HAP-1 (cell line): ENCODE results near the gene TTC28.
"Not testable (repeated sequence)": the region's sequence is repeated elsewhere in the genome, so short reads cannot be mapped to it uniquely, and the experiment has no call there.

Source experiments
- DNase-seq, 2 experiments: peaks; one replicate each; pipeline ENCODE4 v3.0.0-alpha.2; 2016 to 2020; ENCODE audit warnings: low spot score in 2 of 2
- H3K27me3 ChIP-seq: fragments of 250-450 bp; sonication (Bioruptor Pico); 2 replicates; pipeline ENCODE4 v1.5.1; 2020; ENCODE audit warnings: low read depth, mild to moderate bottlenecking, moderate library complexity
- H3K36me3 ChIP-seq: fragments of 250-450 bp; sonication (Bioruptor Pico); replicated peaks from 2 replicates; pipeline ENCODE4 v1.5.1; 2020; ENCODE audit warnings: mild to moderate bottlenecking
- H3K4me1 ChIP-seq: fragments of 250-450 bp; sonication (Bioruptor Pico); 2 replicates; pipeline ENCODE4 v1.5.1; 2020; ENCODE audit warnings: mild to moderate bottlenecking
- H3K4me3 ChIP-seq: fragments of 250-450 bp; sonication (Bioruptor Pico); 2 replicates; pipeline ENCODE4 v1.5.1; 2020; ENCODE audit warnings: mild to moderate bottlenecking, moderate library complexity
- H3K9me3 ChIP-seq: fragments of 250-450 bp; sonication (Bioruptor Pico); 2 replicates; pipeline ENCODE4 v1.5.1; 2020; ENCODE audit warnings: mild to moderate bottlenecking, moderate library complexity
- in situ Hi-C: fragments of 300-500 bp; cut with MboI; formaldehyde crosslinking; loops from 3 replicates; pipeline ENCODE4 v1.14.3; 2020; ENCODE audit warnings: low sequenced_read_pairs, inconsistent platforms, mixed read lengths

TTC28 gene

DNA sequence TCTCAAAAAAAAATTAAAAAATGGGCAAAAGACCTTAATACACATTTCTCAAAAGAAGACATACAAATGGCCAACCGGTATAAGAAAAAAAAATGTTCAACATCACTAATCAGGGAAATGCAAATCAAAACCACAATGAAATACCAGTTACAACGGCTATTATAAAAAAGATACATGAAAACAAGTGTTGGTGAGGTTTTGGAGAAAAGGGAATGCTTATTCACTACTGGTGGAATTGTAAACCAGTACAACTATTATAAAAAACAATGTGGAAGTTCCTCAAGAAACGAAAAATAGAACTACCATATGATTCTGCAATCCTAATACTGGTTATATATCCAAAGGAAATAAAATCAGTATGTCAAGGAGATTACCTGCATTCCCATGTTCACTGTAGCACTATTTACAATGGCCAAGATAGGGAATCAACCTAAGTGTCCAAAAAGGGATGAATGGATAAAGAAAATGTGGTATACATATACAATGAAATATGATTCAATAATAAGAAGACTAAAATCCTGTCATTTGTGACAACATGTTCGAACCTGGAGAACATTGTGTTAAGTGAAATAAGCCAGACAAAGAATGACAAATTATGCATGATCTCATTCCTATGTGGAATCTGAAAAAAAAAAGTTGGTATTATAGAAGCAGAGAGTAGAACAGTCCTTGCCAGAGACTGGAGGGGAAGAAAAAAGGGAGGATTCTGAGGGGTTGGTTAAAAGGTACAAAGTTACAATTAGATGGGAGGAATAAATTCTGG is 503.7 kb downstream of the TTC28 start:
- Histone ChIP-seq H3K9me3 (no peaks in the 10 kb centered on the region), H3K36me3 (no peaks in the 10 kb centered on the region), H3K27me3 (no peaks in the 10 kb centered on the region), H3K4me1 (peaks cover 5% of the 10 kb centered on the region), H3K4me3 (no peak overlapping the region)
- no peak for DNase-seq
- in situ Hi-C loops: no loop called here

DNA sequence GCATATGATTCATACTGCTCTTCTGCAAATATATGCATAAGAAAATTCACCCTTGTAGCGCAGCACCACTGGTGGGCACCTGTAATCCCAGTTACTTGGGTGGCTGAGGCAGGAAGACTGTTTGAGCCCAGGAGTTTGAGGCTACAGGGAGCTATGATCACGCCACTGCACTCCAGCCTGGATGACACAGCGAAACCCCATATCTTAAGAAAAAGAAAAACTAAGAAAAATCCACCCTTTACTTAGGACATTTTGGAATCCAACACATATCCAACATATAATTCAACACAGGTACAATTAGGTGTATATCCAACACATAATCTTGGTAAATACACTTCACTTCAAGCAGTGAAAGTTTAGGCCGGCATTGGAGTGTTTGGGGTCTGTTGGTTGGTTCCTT is 505.1 kb downstream of the TTC28 start:
- no peak for DNase-seq
- H3K4me3 ChIP-seq: no peak overlapping the region
- no peaks in the 10 kb centered on the region for H3K36me3 ChIP-seq
- in situ Hi-C loops: no loop called here
- H3K9me3 ChIP-seq: no peaks in the 10 kb centered on the region; the same call in 1 of the 2 replicates
- H3K4me1 ChIP-seq: peaks cover 6% of the 10 kb centered on the region
- no peaks in the 10 kb centered on the region for H3K27me3 ChIP-seq

GRCh38 chr22:28172892-28173670 is 506.6 kb downstream of the TTC28 start:
- Histone ChIP-seq H3K9me3 (no peaks in the 10 kb centered on the region; the same call in 1 of the 2 replicates), H3K4me1 (peaks cover 6% of the 10 kb centered on the region), H3K36me3 (no peaks in the 10 kb centered on the region), H3K4me3 (no peak overlapping the region), H3K27me3 (no peaks in the 10 kb centered on the region)
- no peak for DNase-seq
- in situ Hi-C loops: no loop called here

- H3K36me3 ChIP-seq: no peaks in the 10 kb centered on the region
- no peak for DNase-seq
- in situ Hi-C loops: no loop called here
Measured at GRCh38 chr22:28171712-28172111, 507.9 kb downstream of the TTC28 start.

DNA sequence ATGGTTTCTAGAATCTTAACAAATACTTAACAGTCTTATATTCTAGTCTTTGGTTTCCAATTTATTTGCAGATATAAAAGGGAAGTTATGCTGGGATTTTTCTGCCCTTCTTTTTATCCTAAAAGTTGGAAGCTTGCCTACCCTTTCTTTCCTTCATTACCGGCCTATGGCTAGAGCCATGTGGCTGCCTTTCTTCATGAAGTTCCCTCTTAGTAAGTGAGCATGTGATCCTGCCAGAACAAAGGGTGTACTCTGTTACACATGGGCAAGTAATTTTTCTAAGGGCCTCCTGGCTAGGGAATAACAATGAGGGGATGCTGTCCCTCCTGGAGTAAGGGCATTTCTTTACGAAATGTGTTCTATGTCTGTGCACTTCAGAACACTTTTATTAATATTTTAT is 508.5 kb downstream of the TTC28 start:
- in situ Hi-C loops: no loop called here
- Histone ChIP-seq H3K27me3 (no peaks in the 10 kb centered on the region), H3K4me1 (peaks cover 6% of the 10 kb centered on the region), H3K4me3 (no peak overlapping the region), H3K9me3 (peaks cover 2% of the 10 kb centered on the region; the same call in 1 of the 2 replicates), H3K36me3 (no peaks in the 10 kb centered on the region)
- peak; percentile 49 to 65 for DNase-seq

More at GRCh38 chr22:28171712-28172111, 507.9 kb downstream of the TTC28 start:
- H3K9me3 ChIP-seq: peaks cover 2% of the 10 kb centered on the region; the same call in 1 of the 2 replicates
- H3K4me3 ChIP-seq: no peak overlapping the region
- H3K4me1 ChIP-seq: peaks cover 6% of the 10 kb centered on the region
- H3K27me3 ChIP-seq: no peaks in the 10 kb centered on the region

DNA sequence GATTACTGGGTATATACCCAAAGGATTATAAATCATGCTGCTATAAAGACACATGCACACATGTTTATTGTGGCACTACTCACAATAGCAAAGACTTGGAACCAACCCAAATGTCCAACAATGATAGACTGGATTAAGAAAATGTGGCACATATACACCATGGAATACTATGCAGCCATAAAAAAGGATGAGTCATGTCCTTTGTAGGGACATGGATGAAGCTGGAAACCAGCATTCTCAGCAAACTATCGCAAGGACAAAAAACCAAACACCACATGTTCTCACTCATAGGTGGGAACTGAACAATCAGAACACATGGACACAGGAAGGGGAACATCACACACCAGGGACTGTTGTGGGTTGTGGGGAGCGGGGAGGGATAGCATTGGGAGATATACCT is 510.3 kb downstream of the TTC28 start:
- in situ Hi-C loops, H3K9me3 ChIP-seq, H3K36me3 ChIP-seq, H3K4me3 ChIP-seq, H3K4me1 ChIP-seq, DNase-seq, H3K27me3 ChIP-seq: not testable (repeated sequence)

DNA sequence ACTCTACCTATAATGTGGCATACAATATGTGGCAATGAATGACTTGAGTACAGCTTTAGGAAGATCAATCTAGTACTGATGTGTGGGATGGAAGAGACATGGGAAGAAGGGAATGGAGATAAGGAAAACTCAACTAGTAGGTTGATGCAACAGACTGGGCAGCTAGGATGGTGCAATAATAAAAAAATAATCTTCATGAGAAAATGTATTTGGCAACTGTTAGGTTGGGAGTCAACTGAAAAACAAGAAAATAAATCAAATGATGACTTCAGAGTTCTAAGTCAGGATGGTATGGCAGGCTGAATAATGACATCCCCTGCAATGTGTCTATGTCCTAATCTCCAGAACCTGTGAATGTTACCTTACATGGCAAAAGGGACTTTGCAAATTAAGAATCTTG is 523.8 kb downstream of the TTC28 start:
- DNase-seq: no peak
- H3K36me3 ChIP-seq: no peaks in the 10 kb centered on the region
- in situ Hi-C loops: no loop called here
- no peak overlapping the region for H3K4me3 ChIP-seq
- H3K27me3 ChIP-seq: no peaks in the 10 kb centered on the region
- peaks cover 4% of the 10 kb centered on the region; the same call in 1 of the 2 replicates for H3K9me3 ChIP-seq
- peaks cover 12% of the 10 kb centered on the region for H3K4me1 ChIP-seq

GRCh38 chr22:28154861-28155260 is 524.8 kb downstream of the TTC28 start:
- peaks cover 4% of the 10 kb centered on the region; the same call in 1 of the 2 replicates for H3K9me3 ChIP-seq
- H3K27me3 ChIP-seq: no peaks in the 10 kb centered on the region
- H3K4me1 ChIP-seq: peaks cover 12% of the 10 kb centered on the region
- in situ Hi-C loops: no loop called here
- no peak overlapping the region for H3K4me3 ChIP-seq
- no peak for DNase-seq
- H3K36me3 ChIP-seq: no peaks in the 10 kb centered on the region

GRCh38 chr22:28151151-28151816 is 528.4 kb downstream of the TTC28 start:
- 0 out of 2 replicates have a peak, but pooled peaks cover 4% of the 10 kb centered on the region for H3K9me3 ChIP-seq
- H3K4me3 ChIP-seq: no peak overlapping the region
- in situ Hi-C loops: no loop called here
- no peak for DNase-seq
- H3K36me3 ChIP-seq: no peaks in the 10 kb centered on the region
- H3K4me1 ChIP-seq: peaks cover 32% of the 10 kb centered on the region
- H3K27me3 ChIP-seq: no peaks in the 10 kb centered on the region

DNA sequence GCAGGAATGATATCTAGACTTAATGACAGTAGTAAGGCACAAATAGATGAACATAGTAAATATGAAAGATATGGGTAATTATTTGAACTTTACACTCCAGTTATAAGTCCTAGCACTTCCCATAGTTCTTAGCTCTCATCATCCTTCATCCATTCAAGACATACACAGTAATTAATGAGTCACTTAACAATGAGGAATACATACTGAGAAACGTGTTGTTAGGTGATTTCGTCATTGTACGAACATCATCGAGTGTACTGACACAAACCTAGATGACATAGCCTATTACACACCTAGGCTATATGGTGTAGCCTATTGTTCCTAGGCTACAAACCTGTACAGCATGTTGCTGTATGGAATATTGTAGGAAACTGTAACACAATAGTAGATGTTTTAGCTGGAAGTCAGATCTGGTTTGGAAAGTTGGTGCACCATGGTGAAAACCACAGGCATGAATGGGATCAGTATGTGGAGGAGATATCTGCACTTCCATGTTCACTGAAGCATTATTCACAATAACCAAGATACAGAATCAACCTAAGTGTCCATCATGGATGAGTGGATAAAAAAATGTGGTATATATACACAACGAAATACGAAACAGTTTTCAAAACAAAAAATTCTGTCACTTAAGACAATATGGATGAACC is 530.7 kb downstream of the TTC28 start:
- no peak for DNase-seq
- Histone ChIP-seq H3K9me3 (no peaks in the 10 kb centered on the region), H3K36me3 (no peaks in the 10 kb centered on the region), H3K4me3 (no peak overlapping the region), H3K27me3 (no peaks in the 10 kb centered on the region), H3K4me1 (peaks cover 37% of the 10 kb centered on the region)
- in situ Hi-C loops: no loop called here

- in situ Hi-C loops: no loop called here
- Histone ChIP-seq H3K4me1 (peaks cover 45% of the 10 kb centered on the region), H3K36me3 (no peaks in the 10 kb centered on the region), H3K9me3 (no peaks in the 10 kb centered on the region), H3K27me3 (no peaks in the 10 kb centered on the region), H3K4me3 (no peak overlapping the region)
- peak in 1 of 2 experiments; percentile 19 for DNase-seq
Measured at GRCh38 chr22:28147401-28147800, 532.2 kb downstream of the TTC28 start.

DNA sequence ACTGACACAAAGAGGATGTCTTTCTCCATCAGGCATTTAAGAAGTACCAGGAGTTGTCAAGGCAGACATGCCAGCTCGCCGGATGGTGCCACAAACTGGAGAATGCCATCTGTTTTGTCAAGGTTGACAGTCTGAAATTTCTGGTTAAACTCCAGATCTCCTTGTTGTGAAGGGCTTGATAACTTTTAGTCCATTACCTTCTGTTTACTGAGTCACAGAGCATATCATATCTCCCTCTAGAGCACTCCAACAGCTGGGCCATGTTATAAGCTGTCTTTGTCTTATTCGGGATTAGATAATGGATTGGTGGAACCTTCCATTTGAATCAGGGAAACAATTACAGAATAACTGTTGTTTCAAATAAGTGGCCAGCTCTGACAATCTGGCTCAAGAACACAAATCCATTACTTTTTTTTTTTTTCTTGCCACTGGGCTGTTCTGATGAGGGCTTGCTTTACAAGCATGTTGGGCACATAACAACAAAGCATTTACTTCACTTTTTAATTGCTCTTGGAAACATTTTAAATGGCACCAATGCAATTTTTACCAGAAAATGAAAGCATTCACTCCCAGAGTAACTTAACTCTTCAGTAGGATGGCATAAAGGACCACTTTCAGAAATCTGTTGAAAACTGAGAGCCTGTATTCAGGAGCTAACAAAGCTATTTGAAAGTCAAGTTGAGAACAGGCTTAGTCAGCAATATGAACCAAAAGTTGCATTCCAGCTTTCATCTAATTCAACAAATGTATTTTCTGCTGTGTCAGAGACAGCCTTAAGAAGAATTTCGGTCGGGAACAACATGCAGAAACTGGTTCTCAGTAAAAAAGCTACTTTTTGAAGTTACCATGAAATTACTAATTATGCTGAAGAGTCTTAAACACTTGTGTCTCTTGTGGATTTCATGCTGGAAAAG is 533.0 kb downstream of the TTC28 start:
- Histone ChIP-seq H3K4me1 (peaks cover 50% of the 10 kb centered on the region), H3K4me3 (no peak overlapping the region), H3K9me3 (no peaks in the 10 kb centered on the region), H3K36me3 (no peaks in the 10 kb centered on the region), H3K27me3 (no peaks in the 10 kb centered on the region)
- in situ Hi-C loops: no loop called here
- DNase-seq: no peak
